Measurements from ENCODE around the gene WBP2. TPM values are rescaled to one million over a fixed set of nuclear protein-coding genes. Genes with fewer than 3 reads are reported as not detected.
"Not testable (repeated sequence)": the region's sequence is repeated elsewhere in the genome, so short reads cannot be mapped to it uniquely, and the experiment has no call there.

The WBP2 gene
- total RNA-seq, 1 donor from 2014 or later, result 65.5 TPM

- DNase-seq (ENCODE audit: low read depth), result no peak
- TF ChIP-seq, protein P1, sequence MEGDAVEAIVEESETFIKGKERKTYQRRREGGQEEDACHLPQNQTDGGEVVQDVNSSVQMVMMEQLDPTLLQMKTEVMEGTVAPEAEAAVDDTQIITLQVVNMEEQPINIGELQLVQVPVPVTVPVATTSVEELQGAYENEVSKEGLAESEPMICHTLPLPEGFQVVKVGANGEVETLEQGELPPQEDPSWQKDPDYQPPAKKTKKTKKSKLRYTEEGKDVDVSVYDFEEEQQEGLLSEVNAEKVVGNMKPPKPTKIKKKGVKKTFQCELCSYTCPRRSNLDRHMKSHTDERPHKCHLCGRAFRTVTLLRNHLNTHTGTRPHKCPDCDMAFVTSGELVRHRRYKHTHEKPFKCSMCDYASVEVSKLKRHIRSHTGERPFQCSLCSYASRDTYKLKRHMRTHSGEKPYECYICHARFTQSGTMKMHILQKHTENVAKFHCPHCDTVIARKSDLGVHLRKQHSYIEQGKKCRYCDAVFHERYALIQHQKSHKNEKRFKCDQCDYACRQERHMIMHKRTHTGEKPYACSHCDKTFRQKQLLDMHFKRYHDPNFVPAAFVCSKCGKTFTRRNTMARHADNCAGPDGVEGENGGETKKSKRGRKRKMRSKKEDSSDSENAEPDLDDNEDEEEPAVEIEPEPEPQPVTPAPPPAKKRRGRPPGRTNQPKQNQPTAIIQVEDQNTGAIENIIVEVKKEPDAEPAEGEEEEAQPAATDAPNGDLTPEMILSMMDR (conservative IDR thresholded peaks at IDR 0.05; ENCODE audit: low read depth, low read length), result no peak
- H3K4me3 ChIP-seq (ENCODE audit: low read depth, low read length), result no peak overlapping the region
Measured at GRCh38 chr17:75814021-75814395, 41.1 kb downstream of the WBP2 start.

DNA sequence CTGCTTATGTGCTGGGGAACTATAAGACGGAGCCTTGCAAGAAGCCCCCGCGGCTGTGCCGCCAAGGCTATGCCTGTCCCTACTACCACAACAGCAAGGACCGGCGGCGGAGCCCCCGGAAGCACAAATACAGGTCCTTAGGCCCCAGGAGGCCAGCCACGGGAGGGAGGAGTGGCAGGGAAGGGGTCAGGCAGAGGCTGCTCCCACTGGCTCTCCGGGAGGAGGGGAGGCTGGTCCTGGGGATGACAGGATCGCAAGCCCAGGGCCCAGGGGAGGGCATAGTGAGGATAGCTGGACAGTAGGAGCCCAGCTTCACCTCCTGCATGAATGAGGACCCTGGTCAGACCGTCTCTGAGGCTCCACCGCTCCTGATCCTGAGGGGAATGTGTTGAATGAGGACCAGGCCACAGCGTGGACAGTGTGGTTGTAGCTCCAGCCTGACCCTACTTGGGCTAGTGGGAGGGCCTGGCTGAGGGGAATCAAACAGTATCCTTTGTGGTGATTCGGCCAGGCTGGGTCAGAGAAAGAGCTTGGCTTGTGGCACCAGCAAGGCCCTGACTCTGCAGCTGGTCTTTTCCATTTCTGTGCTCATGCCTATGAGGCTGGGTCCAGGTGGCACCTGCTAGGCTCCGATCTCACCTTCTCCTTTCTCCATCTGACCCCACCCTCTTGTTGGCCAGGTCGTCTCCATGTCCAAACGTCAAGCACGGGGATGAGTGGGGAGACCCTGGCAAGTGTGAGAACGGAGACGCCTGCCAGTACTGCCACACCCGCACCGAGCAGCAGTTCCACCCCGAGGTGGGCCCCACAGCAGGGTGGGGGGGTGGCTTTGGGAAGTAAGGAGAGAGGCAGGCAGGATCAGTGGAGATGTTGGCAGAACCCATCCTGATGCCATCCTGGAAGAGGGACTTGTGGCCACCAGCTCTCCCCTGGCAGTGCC, 41.8 kb downstream of the WBP2 start:
- TF ChIP-seq, protein P1 (conservative IDR thresholded peaks at IDR 0.05; ENCODE audit: low read depth, low read length), result no peak
- DNase-seq (ENCODE audit: low read depth), result no peak
- no peak overlapping the region for H3K4me3 ChIP-seq (ENCODE audit: low read depth, low read length)

GRCh38 chr17:75812096-75813013, 42.8 kb downstream of the WBP2 start:
- no peak overlapping the region for H3K4me3 ChIP-seq (ENCODE audit: low read depth, low read length)
- TF ChIP-seq, protein P1 (conservative IDR thresholded peaks at IDR 0.05; ENCODE audit: low read depth, low read length), result no peak
- no peak for DNase-seq (ENCODE audit: low read depth)

DNA sequence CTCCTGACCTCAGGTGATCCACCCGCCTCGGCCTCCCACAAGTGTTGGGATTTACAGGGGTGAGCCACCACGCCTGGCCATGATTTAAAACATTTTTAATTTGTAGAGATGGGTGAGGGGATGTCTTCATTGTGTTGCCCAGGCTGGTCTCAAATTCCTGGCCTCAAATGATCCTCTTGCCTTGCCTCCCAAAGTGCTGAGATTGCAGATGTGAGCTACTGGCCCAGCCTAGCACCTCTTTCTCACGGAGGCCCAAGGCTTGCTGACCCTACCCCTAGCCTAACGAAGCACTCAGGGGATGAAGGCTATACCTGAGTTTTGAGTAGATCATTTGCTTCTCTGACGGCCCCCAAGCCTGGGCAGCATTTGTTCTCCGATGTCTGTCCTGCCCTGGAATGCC, 44.0 kb downstream of the WBP2 start:
- no peak overlapping the region for H3K4me3 ChIP-seq (ENCODE audit: low read depth, low read length)
- DNase-seq (ENCODE audit: low read depth), result no peak
- TF ChIP-seq, protein P1 (conservative IDR thresholded peaks at IDR 0.05; ENCODE audit: low read depth, low read length), result no peak

- DNase-seq (ENCODE audit: low read depth); H3K4me3 ChIP-seq (ENCODE audit: low read depth, low read length): not testable (repeated sequence)
Measured at GRCh38 chr17:75810756-75811155, 44.4 kb downstream of the WBP2 start.

- no peak for DNase-seq (ENCODE audit: low read depth)
- TF ChIP-seq, protein P1 (conservative IDR thresholded peaks at IDR 0.05; ENCODE audit: low read depth, low read length), result no peak
- H3K4me3 ChIP-seq (ENCODE audit: low read depth, low read length), result no peak overlapping the region
Measured at GRCh38 chr17:75810216-75810615, 44.9 kb downstream of the WBP2 start.

DNA sequence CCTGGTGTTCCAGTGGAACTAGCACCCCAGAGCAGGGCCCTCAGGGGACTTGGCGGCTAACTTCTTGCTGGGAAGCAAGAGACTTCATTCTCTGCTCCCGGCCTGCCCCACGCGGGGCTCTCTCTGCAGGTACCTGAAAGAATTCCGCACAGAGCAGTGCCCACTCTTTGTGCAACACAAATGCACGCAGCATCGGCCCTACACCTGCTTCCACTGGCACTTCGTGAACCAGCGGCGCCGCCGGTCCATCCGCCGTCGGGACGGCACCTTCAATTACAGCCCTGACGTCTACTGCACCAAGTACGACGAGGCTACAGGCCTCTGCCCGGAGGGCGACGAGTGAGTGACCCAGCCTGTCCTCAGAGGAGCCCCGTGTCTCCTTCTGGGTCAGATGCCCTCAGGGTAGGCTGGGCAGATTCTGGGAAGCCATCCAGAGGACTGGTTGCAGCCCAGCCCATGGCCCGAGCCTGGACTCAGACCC, 45.5 kb downstream of the WBP2 start:
- no peak for DNase-seq (ENCODE audit: low read depth)
- no peak overlapping the region for H3K4me3 ChIP-seq (ENCODE audit: low read depth, low read length)
- TF ChIP-seq, protein P1 (conservative IDR thresholded peaks at IDR 0.05; ENCODE audit: low read depth, low read length), result no peak
